HG03558 (cell line): ENCODE data around the gene ART1.
"Not testable (repeated sequence)": the region's sequence is repeated elsewhere in the genome, so short reads cannot be mapped to it uniquely, and the experiment has no call there.

ENCODE experiments used
- ATAC-seq: cut with Tn5 transposase; IDR thresholded peaks from one replicate; pipeline ENCODE4 v1.9.1; 2021; ENCODE audit warnings: moderate number of reproducible peaks; ENCODE audit not compliant: unreplicated experiment; ENCODE audit errors: extremely low read depth

ART1 gene, protein sequence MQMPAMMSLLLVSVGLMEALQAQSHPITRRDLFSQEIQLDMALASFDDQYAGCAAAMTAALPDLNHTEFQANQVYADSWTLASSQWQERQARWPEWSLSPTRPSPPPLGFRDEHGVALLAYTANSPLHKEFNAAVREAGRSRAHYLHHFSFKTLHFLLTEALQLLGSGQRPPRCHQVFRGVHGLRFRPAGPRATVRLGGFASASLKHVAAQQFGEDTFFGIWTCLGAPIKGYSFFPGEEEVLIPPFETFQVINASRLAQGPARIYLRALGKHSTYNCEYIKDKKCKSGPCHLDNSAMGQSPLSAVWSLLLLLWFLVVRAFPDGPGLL

GRCh38 chr11:3644817-3645235 is at the start of gene ART1:
Gene ART1 (plus strand): TSS chr11:3645128. CDS start chr11:3659214, 14,086 bp downstream.
- ATAC-seq: no peak

- not testable (repeated sequence) for ATAC-seq
Measured at GRCh38 chr11:3597743-3598142, 47.2 kb upstream of the ART1 start.

DNA sequence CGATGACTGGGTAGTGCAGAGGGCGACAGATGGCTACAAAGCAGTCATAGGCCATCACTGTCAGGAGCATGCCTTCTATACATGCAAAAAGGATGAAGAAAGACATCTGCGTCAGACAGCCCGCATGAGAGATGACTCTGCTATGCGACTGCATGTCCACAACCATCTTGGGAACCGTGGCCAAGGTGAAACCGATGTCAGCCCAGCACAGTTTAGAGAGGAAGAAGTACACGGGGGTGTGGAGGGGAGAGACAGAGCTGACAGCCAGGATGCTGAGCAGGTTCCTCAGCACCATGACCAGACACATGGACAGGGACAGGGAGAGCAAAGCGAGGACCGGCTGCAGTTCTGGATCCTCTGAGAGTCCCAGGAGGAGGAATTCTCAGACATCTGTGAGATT is 44.7 kb upstream of the ART1 start:
- not testable (repeated sequence) for ATAC-seq

- ATAC-seq: no peak
Measured at GRCh38 chr11:3604167-3604566, 40.8 kb upstream of the ART1 start.

DNA sequence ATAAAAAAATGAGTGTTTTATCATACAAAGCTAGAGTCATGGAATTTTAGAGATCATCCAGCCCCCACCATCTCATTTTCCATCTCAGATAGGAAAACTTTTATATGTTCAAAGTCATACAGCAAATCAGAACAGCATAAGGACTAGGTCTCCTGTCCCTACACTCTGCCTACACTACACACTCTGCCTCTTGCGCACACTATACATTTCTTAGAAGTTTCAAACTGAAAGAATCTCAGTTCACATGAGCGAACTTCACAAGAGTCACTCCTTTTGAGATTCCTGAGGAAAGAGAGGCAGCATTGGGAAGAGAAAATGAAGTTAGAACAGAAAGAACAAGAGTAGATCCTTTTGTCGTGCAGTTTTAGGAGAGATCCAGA is 39.7 kb upstream of the ART1 start:
- no peak for ATAC-seq

- no peak for ATAC-seq
Measured at GRCh38 chr11:3605771-3606203, 39.1 kb upstream of the ART1 start.

DNA sequence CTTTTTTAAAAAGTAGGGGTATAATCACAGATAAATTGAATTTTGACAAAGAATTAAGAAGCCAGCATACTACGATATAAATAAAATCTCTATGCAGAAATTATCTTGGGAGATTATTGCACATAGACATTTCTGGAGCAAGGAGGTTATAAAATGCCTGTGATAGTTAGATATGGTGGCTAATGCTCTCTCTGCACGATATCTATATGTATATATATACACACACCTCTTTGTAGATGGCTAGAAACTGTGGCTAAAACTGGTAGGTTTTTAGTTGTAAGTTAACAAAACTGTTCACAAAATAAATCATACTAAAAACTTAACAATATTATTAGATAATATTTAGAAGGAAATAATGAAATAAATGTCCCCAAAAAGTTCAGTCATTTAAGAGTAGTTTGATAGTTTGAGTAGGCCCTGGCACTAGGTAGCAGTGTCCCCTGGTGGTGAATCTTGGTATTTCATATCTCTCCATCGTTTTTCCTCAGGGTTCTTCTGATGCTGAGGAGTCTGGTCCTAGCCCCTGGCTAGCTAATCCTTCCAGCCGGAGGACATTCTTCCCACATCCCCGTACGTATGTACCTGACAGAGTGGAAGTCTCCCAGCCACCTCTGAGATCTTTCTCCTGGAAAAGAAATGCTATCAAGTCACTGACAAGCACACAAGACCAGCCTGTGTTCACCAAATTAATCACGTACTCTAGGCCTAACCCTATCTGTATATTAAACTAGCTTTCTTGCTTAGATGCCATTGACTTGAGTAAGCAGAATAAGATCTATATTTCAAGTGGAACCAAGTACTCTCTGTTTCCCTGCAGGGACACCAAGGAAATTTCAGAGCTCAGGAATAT is 35.3 kb upstream of the ART1 start:
- ATAC-seq: no peak

DNA sequence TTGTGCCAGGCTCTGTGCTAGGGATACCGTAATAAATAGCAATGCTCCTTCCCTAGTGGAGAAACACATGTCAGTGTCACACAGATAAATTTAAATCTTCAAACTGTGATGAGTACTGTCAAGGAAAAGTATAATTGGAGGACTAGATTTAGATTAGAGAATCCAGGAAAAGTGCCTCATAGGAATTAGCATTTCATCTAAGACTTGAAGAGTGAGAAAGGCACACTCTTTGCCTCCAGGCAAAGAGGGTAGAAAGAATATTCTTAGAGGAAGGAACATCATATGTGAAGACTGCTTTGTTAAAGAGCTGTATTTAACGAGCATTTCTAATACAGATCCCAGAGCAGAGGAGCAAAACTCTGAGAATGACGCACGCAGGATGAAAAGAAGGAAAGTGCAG is 34.1 kb upstream of the ART1 start:
- no peak for ATAC-seq

DNA sequence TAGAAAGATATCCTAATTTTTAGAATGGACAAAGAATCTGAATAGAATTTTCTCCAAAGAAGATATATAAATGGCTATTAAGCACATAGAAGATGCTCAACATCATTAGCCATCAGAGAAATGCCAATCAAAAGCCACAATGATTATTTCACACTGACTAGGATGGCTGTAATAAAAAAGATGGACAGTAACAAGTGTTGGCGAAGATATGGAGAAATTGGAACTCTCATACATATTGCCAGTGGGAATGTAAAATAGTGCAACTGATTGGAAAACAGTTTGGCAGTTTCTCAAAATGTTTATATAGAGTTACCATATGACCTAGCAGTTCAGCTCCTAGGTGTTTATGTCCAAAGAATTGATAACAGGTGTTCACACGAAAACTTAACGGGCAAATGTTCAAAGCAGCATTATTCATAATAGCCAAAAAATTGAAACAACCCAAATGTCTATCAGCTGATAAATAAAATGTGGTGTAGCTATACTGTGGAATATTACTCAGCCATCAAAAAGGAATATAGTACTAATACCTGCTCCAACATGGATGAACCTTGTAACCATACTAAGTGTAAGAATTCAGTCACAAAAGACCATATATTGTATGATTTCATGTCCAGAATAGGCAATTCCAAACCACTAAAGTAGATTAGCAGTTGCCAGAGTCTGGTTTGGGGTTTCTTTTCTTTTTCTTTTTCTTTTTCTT is 32.8 kb upstream of the ART1 start:
- ATAC-seq: no peak

- no peak for ATAC-seq
Measured at GRCh38 chr11:3613998-3614741, 30.8 kb upstream of the ART1 start.

- ATAC-seq: peak; percentile 70
Measured at GRCh38 chr11:3614742-3615171, 30.2 kb upstream of the ART1 start.

DNA sequence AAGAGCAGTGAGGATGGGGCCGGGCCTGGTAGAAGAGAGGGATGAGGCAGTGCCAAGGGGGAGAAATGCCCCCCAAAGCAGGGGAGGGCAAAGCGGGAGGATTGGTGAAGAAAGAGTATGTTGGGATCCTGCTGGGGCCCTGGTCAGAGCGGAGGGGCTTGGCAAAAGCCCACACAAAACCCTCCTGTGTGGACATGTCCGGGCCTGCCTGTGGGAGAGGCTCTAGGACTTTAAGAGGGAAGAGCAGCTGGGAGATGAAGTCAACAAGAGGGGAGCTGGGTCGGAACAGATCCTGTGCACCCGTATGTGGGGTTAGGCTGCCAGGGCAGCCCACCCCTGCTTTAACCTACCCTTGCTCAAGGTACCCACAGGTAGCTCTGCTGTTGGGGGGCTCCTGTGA is 28.9 kb upstream of the ART1 start:
- no peak for ATAC-seq

- ATAC-seq: no peak
Measured at GRCh38 chr11:3616721-3617460, 28.0 kb upstream of the ART1 start.

DNA sequence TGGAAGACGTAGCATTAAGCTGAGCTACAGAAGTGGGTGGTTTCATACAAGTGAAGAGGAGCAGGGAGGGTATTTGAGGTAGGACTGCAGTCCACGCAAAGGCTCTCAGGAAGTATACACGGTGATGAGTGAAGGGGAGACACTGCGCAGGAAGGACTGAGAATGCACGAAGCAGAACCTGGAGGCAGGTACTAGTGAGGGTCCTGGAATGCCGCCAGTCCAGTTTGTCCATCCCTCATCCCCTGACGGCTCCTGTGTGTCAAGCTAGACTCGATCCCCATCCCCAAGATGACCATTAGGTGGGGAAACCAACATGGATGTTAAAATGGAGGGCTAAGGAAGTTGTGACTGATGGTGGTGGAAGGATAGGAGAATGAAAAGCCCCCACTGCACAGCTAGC is 26.9 kb upstream of the ART1 start:
- ATAC-seq: no peak

GRCh38 chr11:3622521-3622920 is 22.4 kb upstream of the ART1 start:
- ATAC-seq: no peak

GRCh38 chr11:3623121-3623520 is 21.8 kb upstream of the ART1 start:
- ATAC-seq: no peak

- ATAC-seq: no peak
Measured at GRCh38 chr11:3623767-3624458, 21.0 kb upstream of the ART1 start.

GRCh38 chr11:3626250-3626960 is 18.5 kb upstream of the ART1 start:
- no peak for ATAC-seq
